ENCODE measurements around the gene PLK1. TPM values are rescaled to one million over a fixed set of nuclear protein-coding genes. Genes with fewer than 3 reads are reported as not detected.

PLK1 gene
- total and polyA plus RNA-seq, 3 donors from 2014 or later: 26.3 to 94.7 (median 44.5) TPM

GRCh38 chr16:23699100-23699499 lies 20.4 kb downstream of the PLK1 start:
- no peak overlapping the region for H3K27ac ChIP-seq
- 93 to 97% methylated on average over 4 of the region's 4 CpGs for WGBS, 2 donors
- intact Hi-C loops (cut with DNase I; ENCODE audit: low total_unique reads): no loop called here

DNA sequence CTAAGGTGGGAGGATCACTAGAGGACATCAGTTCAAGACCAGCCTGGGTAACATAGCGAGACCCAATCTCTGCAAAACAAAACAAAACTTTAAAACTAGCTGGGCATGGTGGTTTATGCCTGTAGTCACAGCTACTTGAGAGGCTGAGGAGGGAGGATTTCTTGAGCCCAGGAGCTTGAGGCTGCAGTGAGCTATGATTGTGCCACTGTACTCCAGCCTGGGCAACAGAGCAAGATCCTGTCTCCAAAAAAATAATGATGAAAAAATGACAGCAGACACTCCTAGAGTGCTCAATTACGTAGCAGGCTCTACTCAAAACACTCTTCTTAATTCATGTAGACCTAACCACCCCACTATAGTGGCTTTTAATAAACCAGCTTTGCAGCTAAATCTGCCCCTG lies 21.4 kb downstream of the PLK1 start:
- TF ChIP-seq, protein P1, sequence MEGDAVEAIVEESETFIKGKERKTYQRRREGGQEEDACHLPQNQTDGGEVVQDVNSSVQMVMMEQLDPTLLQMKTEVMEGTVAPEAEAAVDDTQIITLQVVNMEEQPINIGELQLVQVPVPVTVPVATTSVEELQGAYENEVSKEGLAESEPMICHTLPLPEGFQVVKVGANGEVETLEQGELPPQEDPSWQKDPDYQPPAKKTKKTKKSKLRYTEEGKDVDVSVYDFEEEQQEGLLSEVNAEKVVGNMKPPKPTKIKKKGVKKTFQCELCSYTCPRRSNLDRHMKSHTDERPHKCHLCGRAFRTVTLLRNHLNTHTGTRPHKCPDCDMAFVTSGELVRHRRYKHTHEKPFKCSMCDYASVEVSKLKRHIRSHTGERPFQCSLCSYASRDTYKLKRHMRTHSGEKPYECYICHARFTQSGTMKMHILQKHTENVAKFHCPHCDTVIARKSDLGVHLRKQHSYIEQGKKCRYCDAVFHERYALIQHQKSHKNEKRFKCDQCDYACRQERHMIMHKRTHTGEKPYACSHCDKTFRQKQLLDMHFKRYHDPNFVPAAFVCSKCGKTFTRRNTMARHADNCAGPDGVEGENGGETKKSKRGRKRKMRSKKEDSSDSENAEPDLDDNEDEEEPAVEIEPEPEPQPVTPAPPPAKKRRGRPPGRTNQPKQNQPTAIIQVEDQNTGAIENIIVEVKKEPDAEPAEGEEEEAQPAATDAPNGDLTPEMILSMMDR (IDR thresholded peaks at IDR 0.05): no peak
- TF ChIP-seq POLR2A (IDR thresholded peaks at IDR 0.05): no peak
- Histone ChIP-seq H3K27me3 (no peaks in the 10 kb centered on the region), H3K9me3 (no peaks in the 10 kb centered on the region), H3K4me3 (no peak overlapping the region), H3K4me1 (no peaks in the 10 kb centered on the region), H3K27ac (no peak overlapping the region), H3K36me3 (ENCODE audit: low read depth, missing control alignments) (no peaks in the 10 kb centered on the region)
- WGBS, 2 donors: 73 to 81% methylated on average over 2 of the region's 2 CpGs
- intact Hi-C loops (cut with DNase I; ENCODE audit: low total_unique reads): no loop called here
- no peak for DNase-seq

More at GRCh38 chr16:23699100-23699499, 20.4 kb downstream of the PLK1 start:
- Histone ChIP-seq H3K4me1 (no peaks in the 10 kb centered on the region), H3K4me3 (no peak overlapping the region), H3K36me3 (ENCODE audit: low read depth, missing control alignments) (no peaks in the 10 kb centered on the region), H3K27me3 (no peaks in the 10 kb centered on the region), H3K9me3 (no peaks in the 10 kb centered on the region)
- DNase-seq: no peak
- TF ChIP-seq POLR2A (IDR thresholded peaks at IDR 0.05): no peak

DNA sequence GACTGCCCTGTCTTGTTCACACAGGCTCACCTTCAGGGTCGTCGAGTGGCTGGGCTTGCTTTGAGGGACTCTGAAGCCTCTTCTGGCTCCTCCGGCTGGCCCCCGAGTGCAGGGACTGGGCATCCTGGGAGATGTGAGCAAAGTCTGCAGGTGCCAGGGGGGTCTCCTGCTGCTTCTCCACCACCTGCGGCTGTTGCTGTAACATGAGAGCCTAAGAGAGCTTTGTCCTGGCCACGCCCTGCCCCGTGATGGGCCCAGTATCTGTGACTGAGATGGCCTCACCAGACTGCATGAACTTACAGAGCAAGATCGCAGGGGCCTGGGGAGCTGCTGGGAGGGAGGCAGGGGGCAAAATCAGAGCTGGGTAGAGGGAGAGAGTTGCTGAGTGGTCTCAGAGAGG lies 21.8 kb downstream of the PLK1 start:
- Histone ChIP-seq H3K27ac (no peak overlapping the region), H3K36me3 (ENCODE audit: low read depth, missing control alignments) (no peaks in the 10 kb centered on the region), H3K4me1 (no peaks in the 10 kb centered on the region), H3K4me3 (no peak overlapping the region), H3K27me3 (no peaks in the 10 kb centered on the region), H3K9me3 (no peaks in the 10 kb centered on the region)
- no peak for TF ChIP-seq POLR2A (IDR thresholded peaks at IDR 0.05)
- TF ChIP-seq, protein P1 (IDR thresholded peaks at IDR 0.05): no peak
- no peak for DNase-seq
- intact Hi-C loops (cut with DNase I; ENCODE audit: low total_unique reads): no loop called here
- 46 to 48% methylated on average over 4 to 8 of the region's 8 CpGs for WGBS, 2 donors

GRCh38 chr16:23701045-23701444 lies 22.4 kb downstream of the PLK1 start:
- Histone ChIP-seq H3K4me1 (no peaks in the 10 kb centered on the region), H3K9me3 (no peaks in the 10 kb centered on the region), H3K4me3 (no peak overlapping the region), H3K36me3 (ENCODE audit: low read depth, missing control alignments) (no peaks in the 10 kb centered on the region), H3K27me3 (no peaks in the 10 kb centered on the region), H3K27ac (no peak overlapping the region)
- TF ChIP-seq POLR2A (IDR thresholded peaks at IDR 0.05): no peak
- TF ChIP-seq, protein P1 (IDR thresholded peaks at IDR 0.05): no peak
- intact Hi-C loops (cut with DNase I; ENCODE audit: low total_unique reads): no loop called here
- WGBS, 2 donors: 69 to 83% methylated on average over 8 of the region's 8 CpGs
- DNase-seq: no peak

DNA sequence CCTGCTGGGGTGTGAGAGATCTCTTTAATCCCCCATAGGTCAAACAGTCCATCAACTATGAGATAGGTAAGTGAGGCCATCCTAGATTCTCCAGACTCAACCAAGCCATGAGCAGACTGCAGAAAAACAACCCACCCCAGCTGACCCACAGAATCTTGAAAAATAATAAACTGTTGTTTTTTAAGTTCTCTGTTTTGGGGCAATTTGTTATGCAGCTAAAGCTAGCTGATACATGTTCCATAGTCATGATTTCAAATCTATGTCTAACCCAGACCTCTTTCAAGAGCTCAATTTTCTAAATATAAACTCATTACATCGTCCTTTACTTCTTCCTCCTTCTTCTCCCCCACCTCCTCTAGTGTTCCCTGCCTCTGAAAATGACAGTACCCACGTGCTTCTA lies 24.3 kb downstream of the PLK1 start:
- no peak for TF ChIP-seq POLR2A (IDR thresholded peaks at IDR 0.05)
- TF ChIP-seq, protein P1 (IDR thresholded peaks at IDR 0.05): no peak
- Histone ChIP-seq H3K4me1 (no peaks in the 10 kb centered on the region), H3K27ac (no peak overlapping the region), H3K27me3 (no peaks in the 10 kb centered on the region), H3K9me3 (no peaks in the 10 kb centered on the region), H3K4me3 (no peak overlapping the region), H3K36me3 (ENCODE audit: low read depth, missing control alignments) (no peaks in the 10 kb centered on the region)
- no peak for DNase-seq
- intact Hi-C loops (cut with DNase I; ENCODE audit: low total_unique reads): no loop called here
- 60 to 70% methylated on average over 2 of the region's 2 CpGs for WGBS, 2 donors

All from testis (tissue), 3 donors.